ENCODE measurements around the gene C19orf81. TPM values are rescaled to one million over a fixed set of nuclear protein-coding genes. Genes with fewer than 3 reads are reported as not detected.

Gene C19orf81
- total and polyA plus RNA-seq, 9 of the 15 experiments (the other 6 are each of a cell fraction or from before 2014, with no cell fraction given) = 2.5 to 42.9 (median 33.0) TPM; not detected in 4

GRCh38 chr19:50601407-50602088, 47.7 kb upstream of the C19orf81 start (continued):
- TF ChIP-seq STAT6 (CRISPR knock-in tag; IDR thresholded peaks at IDR 0.05) (no peak), ZNF282 (CRISPR knock-in tag; IDR thresholded peaks at IDR 0.05) (no peak), ZBTB9 (CRISPR knock-in tag; IDR thresholded peaks at IDR 0.05) (peak; percentile 26; the same call in 1 of the 2 replicates), ZC3H4 (CRISPR knock-in tag; IDR thresholded peaks at IDR 0.05; ENCODE audit: borderline replicate concordance) (no peak), ZNF175 (CRISPR knock-in tag; IDR thresholded peaks at IDR 0.05; ENCODE audit: low read depth) (peak; percentile 95), NFE2 (IDR thresholded peaks at IDR 0.05; ENCODE audit: low read depth) (peak; percentile 66), SMARCC2 (IDR thresholded peaks at IDR 0.05; ENCODE audit: low read depth) (peak; percentile 98), KDM1A (IDR thresholded peaks at IDR 0.05) (peak; percentile 93 to 95), C11orf30 (IDR thresholded peaks at IDR 0.05; ENCODE audit: low read depth) (peak; percentile 15; the same call in 1 of the 2 replicates), TAL1 (IDR thresholded peaks at IDR 0.05) (peak; percentile 94), BCLAF1 (IDR thresholded peaks at IDR 0.05; ENCODE audit: borderline replicate concordance in 1 of 2, control insufficient read depth in 1 of 2, low read depth in 2 of 2, low read length in 1 of 2) (0 out of 4 replicates have a peak, but pooled peaks of 1 of the 2 experiments have one; percentile 55), LEF1 (IDR thresholded peaks at IDR 0.05) (peak; percentile 95), TRIM25 (IDR thresholded peaks at IDR 0.05; ENCODE audit: borderline replicate concordance) (no peak), MITF (IDR thresholded peaks at IDR 0.05) (peak; percentile 96)
- TF ChIP-seq, protein P1, sequence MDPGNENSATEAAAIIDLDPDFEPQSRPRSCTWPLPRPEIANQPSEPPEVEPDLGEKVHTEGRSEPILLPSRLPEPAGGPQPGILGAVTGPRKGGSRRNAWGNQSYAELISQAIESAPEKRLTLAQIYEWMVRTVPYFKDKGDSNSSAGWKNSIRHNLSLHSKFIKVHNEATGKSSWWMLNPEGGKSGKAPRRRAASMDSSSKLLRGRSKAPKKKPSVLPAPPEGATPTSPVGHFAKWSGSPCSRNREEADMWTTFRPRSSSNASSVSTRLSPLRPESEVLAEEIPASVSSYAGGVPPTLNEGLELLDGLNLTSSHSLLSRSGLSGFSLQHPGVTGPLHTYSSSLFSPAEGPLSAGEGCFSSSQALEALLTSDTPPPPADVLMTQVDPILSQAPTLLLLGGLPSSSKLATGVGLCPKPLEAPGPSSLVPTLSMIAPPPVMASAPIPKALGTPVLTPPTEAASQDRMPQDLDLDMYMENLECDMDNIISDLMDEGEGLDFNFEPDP (CRISPR knock-in tag; IDR thresholded peaks at IDR 0.05) = no peak

Measured in K562 (cell line).